ENCODE data around the gene GNAT2.

- TF ChIP-seq BHLHE40 (IDR thresholded peaks at IDR 0.05; ENCODE audit: borderline replicate concordance): no peak
- no peak for TF ChIP-seq SP1 (IDR thresholded peaks at IDR 0.05)
- TF ChIP-seq FOXK2 (IDR thresholded peaks at IDR 0.05): no peak
- no peak for TF ChIP-seq TARDBP (IDR thresholded peaks at IDR 0.05)
- no peak for TF ChIP-seq ARNT (IDR thresholded peaks at IDR 0.05)
These were observed 1.4 kb upstream of the GNAT2 start for GRCh38 chr1:109620841-109621286.
